GM18499 (cell line): Measurements from ENCODE around the gene CWC27.

Experiments
- ATAC-seq: cut with Tn5 transposase; IDR thresholded peaks from one replicate; pipeline ENCODE4 v1.9.1; 2021; ENCODE audit warnings: moderate number of reproducible peaks; ENCODE audit not compliant: insufficient read depth, unreplicated experiment

Gene CWC27

DNA sequence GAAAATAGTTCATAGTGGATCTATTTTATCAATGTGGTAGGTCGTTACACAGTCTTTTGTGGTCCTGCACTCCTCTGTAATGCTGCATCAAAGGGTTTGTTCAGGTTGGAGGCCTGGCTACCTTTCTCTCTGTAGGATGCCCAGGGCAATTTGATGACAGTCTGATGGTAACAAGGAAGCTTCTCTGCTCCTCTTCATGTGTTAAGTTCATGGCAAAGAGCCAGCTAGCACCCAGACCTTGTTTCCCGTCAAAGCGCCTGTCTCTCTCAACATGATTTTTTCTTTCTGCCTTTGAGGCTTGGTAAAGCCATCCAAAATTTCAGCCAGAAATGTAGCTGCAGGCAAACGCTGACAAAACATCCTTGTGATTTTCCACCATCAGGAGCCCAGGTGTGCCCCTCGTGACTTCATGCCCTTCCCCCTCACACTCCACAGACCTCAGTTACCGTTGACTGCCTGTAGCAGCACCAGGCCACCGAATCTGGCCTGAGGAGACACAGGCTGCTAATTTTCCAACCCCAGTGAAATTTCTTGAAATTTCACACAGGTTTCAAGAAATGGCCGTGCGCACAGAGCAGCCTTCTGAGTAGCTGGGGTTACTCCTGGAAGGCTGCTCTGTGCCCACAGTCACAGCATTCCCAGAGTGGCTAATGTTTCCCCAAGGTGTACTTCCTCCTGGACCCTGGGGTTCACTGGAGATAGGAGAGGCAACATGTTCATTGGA lies 292.7 kb downstream of the CWC27 start:
- peak; percentile 30 for ATAC-seq

DNA sequence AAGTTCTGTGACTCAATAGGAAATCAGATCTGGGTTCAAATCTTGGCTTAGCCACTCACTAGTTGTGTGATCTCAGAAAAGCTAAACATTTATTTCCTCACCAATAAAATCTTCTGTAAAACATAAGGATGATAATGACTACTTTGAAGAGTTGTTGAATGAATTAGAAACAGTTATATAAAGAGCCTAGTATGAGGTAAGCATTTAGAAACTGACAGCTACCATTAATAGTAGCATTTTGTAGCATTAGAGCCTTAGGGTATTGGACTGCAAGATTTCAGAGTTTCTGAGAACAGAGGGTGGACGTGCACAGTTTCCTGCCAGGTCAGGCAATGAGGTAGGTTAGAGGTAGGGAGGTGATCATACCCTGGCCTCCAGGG lies 293.2 kb downstream of the CWC27 start:
- ATAC-seq = peak; percentile 20

DNA sequence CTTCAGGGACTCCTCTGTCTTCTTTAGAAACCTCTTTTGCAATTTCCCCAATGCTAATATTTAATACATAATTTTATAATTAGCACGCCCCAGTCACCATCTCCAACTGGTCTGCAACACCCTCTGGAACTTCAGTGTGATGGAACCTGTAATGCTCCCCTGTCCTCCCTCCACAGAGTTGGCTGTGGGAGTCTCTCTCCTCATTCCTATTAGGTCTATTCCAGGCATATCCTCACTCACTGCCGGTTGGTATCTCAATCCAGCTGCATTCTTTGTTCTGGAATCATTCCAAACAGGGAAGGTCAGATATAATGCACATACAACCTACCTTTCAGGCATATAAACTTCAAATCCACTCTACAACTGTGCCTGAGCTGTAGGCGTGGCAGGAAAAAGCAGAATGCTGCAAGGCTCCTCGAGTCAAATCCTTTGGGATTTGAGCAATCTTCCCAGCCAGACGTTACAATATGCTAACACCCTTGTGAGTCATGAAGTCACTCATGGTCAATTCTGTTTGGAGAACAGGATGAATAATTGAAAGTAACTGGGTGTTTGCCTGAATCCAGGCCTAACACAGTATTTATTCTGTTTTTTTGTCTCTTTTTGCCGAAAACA lies 293.8 kb downstream of the CWC27 start:
- ATAC-seq = no peak

DNA sequence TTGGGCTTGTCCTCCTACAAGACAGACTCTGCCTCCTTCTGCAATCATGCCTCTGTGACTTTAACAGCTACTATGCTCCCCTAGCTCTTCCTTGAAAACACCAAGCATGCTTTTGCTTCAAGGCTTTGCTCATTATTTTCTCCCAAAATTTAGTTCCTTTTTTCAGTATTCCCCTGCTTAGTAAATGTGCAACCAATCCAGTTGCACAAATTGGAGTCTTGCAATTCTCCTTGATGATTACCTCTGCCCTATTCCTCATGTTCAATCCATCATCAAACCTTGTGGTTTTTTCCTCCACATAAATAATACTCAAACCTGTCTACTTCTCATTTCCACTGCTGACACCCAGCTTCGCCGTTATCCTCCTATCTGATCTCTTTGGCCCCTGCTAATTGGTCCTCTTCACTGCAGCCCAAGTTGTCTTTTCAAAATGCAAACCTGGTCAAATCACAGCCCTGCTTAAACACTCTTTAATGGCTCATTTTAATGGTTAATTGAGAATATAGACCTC lies 296.3 kb downstream of the CWC27 start:
- no peak for ATAC-seq

DNA sequence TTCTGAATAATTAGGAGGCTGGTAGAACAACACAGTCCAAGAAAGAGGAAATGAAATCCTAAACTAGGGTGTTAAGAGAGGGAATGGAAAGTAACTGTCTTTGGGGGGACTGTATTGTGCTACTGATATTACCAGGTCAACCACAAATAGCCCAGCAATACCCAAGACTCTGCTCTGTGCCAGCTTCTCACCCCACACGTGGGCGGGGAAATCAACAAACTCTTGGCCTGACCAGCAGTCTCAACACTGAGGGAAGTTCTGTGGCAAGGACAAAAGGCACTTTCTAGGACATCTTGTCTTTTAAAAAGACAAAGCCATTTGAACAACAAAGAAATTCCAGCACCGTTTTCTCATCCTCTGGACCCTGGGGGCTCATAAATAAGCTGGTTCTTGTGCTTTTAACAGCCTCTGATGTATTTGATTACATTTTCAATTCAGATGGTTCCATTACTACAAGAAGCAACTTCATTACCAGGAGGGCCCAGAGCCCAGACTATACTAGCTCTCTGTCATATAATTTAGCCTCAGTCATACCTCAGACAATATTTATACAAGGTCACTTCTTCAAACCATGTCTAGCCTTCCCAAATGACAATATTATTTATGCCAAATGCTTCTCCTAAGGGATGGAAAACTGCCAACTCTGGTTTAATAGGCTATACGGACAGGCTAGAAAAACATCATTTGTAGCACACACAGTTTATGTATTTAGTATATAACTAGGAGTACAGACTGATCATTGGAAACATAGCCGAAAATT lies 297.8 kb downstream of the CWC27 start:
- peak; percentile 64 for ATAC-seq

DNA sequence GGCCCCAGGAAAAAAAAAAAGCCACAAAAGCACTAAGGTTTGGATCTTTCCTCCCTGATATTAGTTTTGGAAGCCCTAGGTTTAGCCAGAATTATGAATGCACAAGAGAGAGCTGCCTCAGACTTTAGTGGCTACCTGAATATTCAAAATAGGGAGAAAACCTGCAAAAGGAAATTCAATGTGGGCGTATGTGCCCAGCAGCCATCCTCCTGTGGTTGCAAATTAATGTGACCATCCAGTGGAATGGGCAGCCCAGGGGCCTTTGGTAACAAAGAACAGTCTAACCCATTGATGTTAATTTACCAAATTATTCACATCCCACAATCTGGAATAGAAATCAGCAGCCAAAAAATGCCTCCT lies 298.4 kb downstream of the CWC27 start:
- ATAC-seq = no peak
